Neural cell (in vitro differentiated cells): ENCODE results near the gene S1PR5.

Source experiments
- CTCF ChIP-seq: fragments of 450-650 bp; IDR thresholded peaks from 2 replicates; pipeline ENCODE4 v1.5.1; 2014; ENCODE audit warnings: antibody characterized with exemption, mild to moderate bottlenecking, moderate library complexity; ENCODE audit not compliant: poor library complexity, severe bottlenecking
- EZH2 ChIP-seq: fragments of 200-600, 300-800 bp; shearing (Covaris generic), sonication (generic); IDR thresholded peaks from 2 replicates; pipeline ENCODE4 v1.6.1; 2014; ENCODE audit warnings: antibody characterized with exemption, low read length, borderline replicate concordance, mild to moderate bottlenecking; ENCODE audit not compliant: insufficient read depth, poor library complexity, severe bottlenecking

- TF ChIP-seq CTCF (no peak), EZH2 (no peak)
These were observed 32.5 kb upstream of the S1PR5 start for GRCh38 chr19:10549733-10550132.
